ENCODE data around the gene ATOSA.

ATOSA gene, protein sequence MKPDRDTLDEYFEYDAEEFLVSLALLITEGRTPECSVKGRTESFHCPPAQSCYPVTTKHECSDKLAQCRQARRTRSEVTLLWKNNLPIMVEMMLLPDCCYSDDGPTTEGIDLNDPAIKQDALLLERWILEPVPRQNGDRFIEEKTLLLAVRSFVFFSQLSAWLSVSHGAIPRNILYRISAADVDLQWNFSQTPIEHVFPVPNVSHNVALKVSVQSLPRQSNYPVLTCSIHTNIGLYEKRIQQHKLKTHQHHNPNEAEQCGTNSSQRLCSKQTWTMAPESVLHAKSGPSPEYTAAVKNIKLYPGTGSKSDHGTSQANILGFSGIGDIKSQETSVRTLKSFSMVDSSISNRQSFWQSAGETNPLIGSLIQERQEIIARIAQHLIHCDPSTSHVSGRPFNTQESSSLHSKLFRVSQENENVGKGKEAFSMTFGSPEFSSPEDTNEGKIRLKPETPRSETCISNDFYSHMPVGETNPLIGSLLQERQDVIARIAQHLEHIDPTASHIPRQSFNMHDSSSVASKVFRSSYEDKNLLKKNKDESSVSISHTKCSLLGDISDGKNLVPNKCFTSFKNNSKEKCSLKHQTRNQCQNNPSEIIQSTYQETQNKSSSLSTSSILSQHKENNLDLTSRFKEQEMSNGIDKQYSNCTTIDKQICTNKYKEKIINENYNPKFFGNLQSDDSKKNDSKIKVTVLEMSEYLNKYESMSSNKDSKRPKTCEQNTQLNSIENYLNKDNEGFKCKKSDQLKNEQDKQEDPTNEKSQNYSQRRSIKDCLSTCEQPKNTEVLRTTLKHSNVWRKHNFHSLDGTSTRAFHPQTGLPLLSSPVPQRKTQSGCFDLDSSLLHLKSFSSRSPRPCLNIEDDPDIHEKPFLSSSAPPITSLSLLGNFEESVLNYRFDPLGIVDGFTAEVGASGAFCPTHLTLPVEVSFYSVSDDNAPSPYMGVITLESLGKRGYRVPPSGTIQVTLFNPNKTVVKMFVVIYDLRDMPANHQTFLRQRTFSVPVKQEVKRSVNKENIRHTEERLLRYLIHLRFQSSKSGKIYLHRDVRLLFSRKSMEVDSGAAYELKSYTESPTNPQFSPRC

DNA sequence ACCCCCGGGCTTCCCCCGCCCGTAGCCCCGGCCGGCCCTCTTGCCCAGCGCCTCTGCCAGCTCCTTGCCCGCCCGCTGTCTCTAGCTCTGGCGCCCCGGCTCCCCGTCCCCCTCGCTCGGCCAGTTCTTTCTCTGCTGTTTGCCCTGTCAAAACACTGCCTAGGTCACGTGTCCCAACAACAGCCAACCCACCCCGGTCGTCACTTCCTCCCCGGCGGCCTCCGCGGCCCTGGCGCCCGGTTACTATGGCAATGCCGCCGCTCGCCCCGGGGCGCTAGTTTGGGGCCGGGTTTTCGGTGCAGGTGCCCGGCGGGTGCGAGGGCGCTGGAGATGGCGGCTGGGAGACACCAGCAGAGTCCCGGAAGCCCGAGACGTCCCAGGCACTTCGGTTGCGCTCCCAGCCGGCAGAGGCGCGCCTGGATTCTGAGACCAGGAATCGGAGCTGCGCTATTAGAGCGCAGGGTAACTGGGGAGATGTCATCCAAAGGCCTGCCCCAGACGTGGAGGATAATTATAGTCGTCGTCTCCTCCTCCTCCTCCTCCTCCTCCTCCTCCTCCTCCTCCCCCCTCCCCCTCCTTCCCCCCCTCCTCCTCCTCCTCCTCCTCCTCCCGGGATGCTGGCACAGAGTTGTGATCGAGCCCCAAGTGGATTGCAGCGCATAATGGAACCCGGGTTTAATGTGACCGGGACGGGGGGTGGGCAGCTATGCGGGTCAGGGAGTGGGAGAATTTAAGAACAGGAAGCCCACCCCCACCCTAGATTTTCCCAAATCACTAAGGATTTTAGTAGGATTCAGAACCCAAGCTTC is at the start of gene ATOSA:
ATOSA (minus strand) TSS at position 157 of the 809 bp plus-strand sequence. CDS start 1,367 bp downstream, outside the sequence.
- H3K4me3 Mint-ChIP-seq, result peak within 1 kb of the TSS; percentile 94
- H3K27ac Mint-ChIP-seq, result peak within 1 kb of the TSS; percentile 99
- peaks cover 28% of the 10 kb centered on the region for H3K4me1 Mint-ChIP-seq
- H3K36me3 Mint-ChIP-seq (ENCODE audit: low read depth), result peaks cover 16% of the 10 kb centered on the region
- DNase-seq, result peak; percentile 91
- H3K9me3 Mint-ChIP-seq, result no peaks in the 10 kb centered on the region
- H3K27me3 Mint-ChIP-seq (ENCODE audit: low read depth, poor library complexity), result peaks cover 23% of the 10 kb centered on the region
- TF ChIP-seq, protein P1, sequence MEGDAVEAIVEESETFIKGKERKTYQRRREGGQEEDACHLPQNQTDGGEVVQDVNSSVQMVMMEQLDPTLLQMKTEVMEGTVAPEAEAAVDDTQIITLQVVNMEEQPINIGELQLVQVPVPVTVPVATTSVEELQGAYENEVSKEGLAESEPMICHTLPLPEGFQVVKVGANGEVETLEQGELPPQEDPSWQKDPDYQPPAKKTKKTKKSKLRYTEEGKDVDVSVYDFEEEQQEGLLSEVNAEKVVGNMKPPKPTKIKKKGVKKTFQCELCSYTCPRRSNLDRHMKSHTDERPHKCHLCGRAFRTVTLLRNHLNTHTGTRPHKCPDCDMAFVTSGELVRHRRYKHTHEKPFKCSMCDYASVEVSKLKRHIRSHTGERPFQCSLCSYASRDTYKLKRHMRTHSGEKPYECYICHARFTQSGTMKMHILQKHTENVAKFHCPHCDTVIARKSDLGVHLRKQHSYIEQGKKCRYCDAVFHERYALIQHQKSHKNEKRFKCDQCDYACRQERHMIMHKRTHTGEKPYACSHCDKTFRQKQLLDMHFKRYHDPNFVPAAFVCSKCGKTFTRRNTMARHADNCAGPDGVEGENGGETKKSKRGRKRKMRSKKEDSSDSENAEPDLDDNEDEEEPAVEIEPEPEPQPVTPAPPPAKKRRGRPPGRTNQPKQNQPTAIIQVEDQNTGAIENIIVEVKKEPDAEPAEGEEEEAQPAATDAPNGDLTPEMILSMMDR (IDR thresholded peaks at IDR 0.05), result no peak

DNA sequence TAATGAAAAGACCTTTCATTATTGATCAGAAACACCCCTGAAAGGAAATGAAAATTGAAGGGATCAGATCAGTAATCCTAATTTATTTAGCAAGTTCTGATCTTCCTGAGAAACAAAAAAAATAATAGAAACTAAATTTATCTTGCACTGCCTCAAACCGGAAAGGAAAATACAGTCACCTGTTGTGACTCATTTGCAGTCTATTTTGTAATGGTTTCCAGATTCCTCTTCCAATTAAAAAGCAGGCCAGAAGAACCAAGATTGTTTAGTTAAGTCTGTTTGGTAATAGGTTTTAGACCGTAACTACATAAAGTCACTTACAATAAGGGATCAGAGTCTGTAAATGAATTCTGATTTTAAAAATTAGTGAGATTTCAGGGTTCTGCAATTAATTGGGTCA is 49.7 kb upstream of the ATOSA start:
- H3K4me1 Mint-ChIP-seq, result peaks cover 7% of the 10 kb centered on the region
- H3K4me3 Mint-ChIP-seq, result no peak overlapping the region
- H3K36me3 Mint-ChIP-seq (ENCODE audit: low read depth), result no peaks in the 10 kb centered on the region
- TF ChIP-seq, protein P1 (IDR thresholded peaks at IDR 0.05), result no peak
- no peak overlapping the region for H3K27ac Mint-ChIP-seq
- H3K27me3 Mint-ChIP-seq (ENCODE audit: low read depth, poor library complexity), result peaks cover 4% of the 10 kb centered on the region
- H3K9me3 Mint-ChIP-seq, result peaks cover 6% of the 10 kb centered on the region
- no peak for DNase-seq

DNA sequence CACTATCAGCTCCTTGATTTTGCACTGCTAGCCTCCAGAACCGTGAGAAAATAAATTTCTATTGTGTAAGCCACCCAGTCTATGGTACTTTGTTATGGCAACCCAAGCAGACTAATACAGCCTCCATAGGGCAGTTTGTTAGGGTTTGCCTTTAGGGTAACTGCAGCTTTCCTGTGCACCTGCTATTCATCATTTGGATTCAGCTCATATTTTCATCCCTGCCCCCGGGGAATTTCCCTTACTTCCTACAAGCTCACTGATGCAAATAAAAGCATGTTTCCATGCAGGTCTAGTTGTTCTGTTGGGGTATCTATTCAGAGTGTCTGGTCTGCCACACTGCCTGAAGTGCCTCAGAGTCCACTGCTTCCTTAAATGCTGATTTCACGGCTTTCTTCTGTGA is 48.6 kb upstream of the ATOSA start:
- no peak for DNase-seq
- Mint-ChIP-seq H3K27me3 (ENCODE audit: low read depth, poor library complexity) (peaks cover 4% of the 10 kb centered on the region), H3K36me3 (ENCODE audit: low read depth) (no peaks in the 10 kb centered on the region), H3K27ac (no peak overlapping the region), H3K4me3 (no peak overlapping the region), H3K4me1 (peaks cover 7% of the 10 kb centered on the region), H3K9me3 (peaks cover 6% of the 10 kb centered on the region)
- TF ChIP-seq, protein P1 (IDR thresholded peaks at IDR 0.05), result no peak

DNA sequence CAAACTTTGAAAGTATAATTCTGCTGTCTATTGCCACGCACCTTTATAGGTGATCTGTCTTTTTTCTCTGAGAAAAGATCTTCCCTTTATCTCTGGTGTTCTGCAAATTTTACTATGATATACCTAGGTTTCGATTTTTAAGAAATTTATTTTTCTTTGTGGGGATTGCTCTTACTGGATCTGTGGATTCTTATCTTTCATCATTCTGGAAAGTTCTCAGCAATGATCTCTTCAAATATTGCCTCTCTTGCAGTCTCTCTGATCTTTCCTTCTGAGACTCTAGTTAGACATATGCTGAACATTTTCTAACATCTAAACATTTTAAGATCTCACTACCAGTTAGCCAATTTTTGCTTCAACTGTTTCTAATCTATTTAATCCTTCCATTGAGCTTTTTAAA is 47.0 kb upstream of the ATOSA start:
- H3K36me3 Mint-ChIP-seq (ENCODE audit: low read depth), result no peaks in the 10 kb centered on the region
- no peak overlapping the region for H3K4me3 Mint-ChIP-seq
- peaks cover 4% of the 10 kb centered on the region for H3K27me3 Mint-ChIP-seq (ENCODE audit: low read depth, poor library complexity)
- DNase-seq, result no peak
- H3K4me1 Mint-ChIP-seq, result peaks cover 7% of the 10 kb centered on the region
- H3K9me3 Mint-ChIP-seq, result peaks cover 6% of the 10 kb centered on the region
- H3K27ac Mint-ChIP-seq, result no peak overlapping the region
- TF ChIP-seq, protein P1 (IDR thresholded peaks at IDR 0.05), result no peak

DNA sequence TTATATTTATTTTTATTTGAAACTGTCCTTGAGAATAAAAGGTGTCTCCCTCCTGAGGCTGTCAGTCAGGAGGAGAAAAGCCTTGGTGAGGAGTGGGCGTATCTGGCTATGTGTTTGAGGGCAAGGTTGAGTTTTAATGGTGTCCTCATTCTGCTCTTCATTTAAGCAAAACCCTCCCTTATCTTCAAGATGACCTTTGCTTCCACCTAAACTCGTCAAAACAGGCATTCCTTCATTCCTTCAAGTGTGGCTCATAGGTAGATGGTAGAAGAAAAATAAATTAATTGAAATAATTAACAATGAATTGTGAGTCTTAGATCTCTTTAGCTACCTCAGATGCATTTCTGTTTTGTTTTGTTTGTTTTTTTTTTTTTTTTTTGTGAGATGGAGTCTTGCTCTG is 39.4 kb upstream of the ATOSA start:
- Mint-ChIP-seq H3K4me1 (peaks cover 9% of the 10 kb centered on the region), H3K27ac (no peak overlapping the region), H3K4me3 (no peak overlapping the region), H3K27me3 (ENCODE audit: low read depth, poor library complexity) (peaks cover 8% of the 10 kb centered on the region), H3K9me3 (no peaks in the 10 kb centered on the region), H3K36me3 (ENCODE audit: low read depth) (no peaks in the 10 kb centered on the region)
- DNase-seq, result no peak
- TF ChIP-seq, protein P1 (IDR thresholded peaks at IDR 0.05), result no peak

Data from nephron progenitor cell (in vitro differentiated cells).